HepG2 (cell line): ENCODE measurements around the gene GJB1. TPM values are rescaled to one million over a fixed set of nuclear protein-coding genes. Genes with fewer than 3 reads are reported as not detected.

Source experiments
- BRD4 ChIP-seq: sonication (generic); formaldehyde crosslinking; IDR thresholded peaks from 2 replicates; pipeline ENCODE4 v1.4.0; 2020; ENCODE audit warnings: missing genetic modification reagents
- CSRNP2 ChIP-seq: sonication (generic); formaldehyde crosslinking; conservative IDR thresholded peaks from 2 replicates; pipeline ENCODE4 v1.8.0; 2022; ENCODE audit warnings: low read depth, missing genetic modification reagents
- EHMT2 ChIP-seq: fragments of 200-600 bp; sonication (generic); IDR thresholded peaks from 2 replicates; pipeline ENCODE4 v1.7.0; 2017; ENCODE audit warnings: antibody characterized with exemption, low read depth, low read length, borderline replicate concordance
- GATAD1 ChIP-seq: IDR thresholded peaks from 2 replicates; pipeline ENCODE4 v1.6.1; 2016; ENCODE audit warnings: missing genetic modification reagents, missing compliant biosample characterization
- HNF4G ChIP-seq, 2 experiments: sonication (generic) in 1 of 2; formaldehyde crosslinking in 1 of 2; IDR thresholded peaks; 2 replicates each; pipeline versions ENCODE4 v1.4.0 to v1.6.1; 2011 to 2020; ENCODE audit warnings: borderline replicate concordance in 2 of 2, low read depth in 2 of 2, mild to moderate bottlenecking in 2 of 2, low read length in 1 of 2, missing genetic modification reagents in 1 of 2, moderate library complexity in 1 of 2
- KAT8 ChIP-seq: IDR thresholded peaks from 2 replicates; pipeline ENCODE4 v1.6.1; 2016; ENCODE audit warnings: missing genetic modification reagents, missing compliant biosample characterization
- RNF219 ChIP-seq: sonication (generic); formaldehyde crosslinking; IDR thresholded peaks from 2 replicates; pipeline ENCODE4 v1.5.0; 2020; ENCODE audit warnings: mild to moderate bottlenecking, missing genetic modification reagents
- SSRP1 ChIP-seq: IDR thresholded peaks from 2 replicates; pipeline ENCODE4 v1.6.1; 2016; ENCODE audit warnings: control low read depth
- ZKSCAN8 ChIP-seq: IDR thresholded peaks from 2 replicates; pipeline ENCODE4 v1.6.1; 2016; ENCODE audit warnings: borderline replicate concordance, missing genetic modification reagents, missing compliant biosample characterization
- ZNF496 ChIP-seq: sonication (generic); formaldehyde crosslinking; IDR thresholded peaks from 2 replicates; pipeline ENCODE4 v1.8.1; 2023; ENCODE audit warnings: mild to moderate bottlenecking, moderate library complexity, missing genetic modification reagents; ENCODE audit not compliant: insufficient replicate concordance
- ZNF549 ChIP-seq: sonication (generic); formaldehyde crosslinking; IDR thresholded peaks from 2 replicates; pipeline ENCODE4 v1.5.0; 2020; ENCODE audit warnings: missing genetic modification reagents
- ZNF646 ChIP-seq: sonication (generic); formaldehyde crosslinking; IDR thresholded peaks from 2 replicates; pipeline ENCODE4 v1.9.0; 2021; ENCODE audit warnings: mild to moderate bottlenecking, missing genetic modification reagents
- ZNF800 ChIP-seq: sonication (generic); formaldehyde crosslinking; IDR thresholded peaks from 2 replicates; pipeline ENCODE4 v1.4.0; 2020; ENCODE audit warnings: missing genetic modification reagents
- polyA plus RNA-seq, 8 experiments: library from polyadenylated mRNA; depleted of rRNA in 3 of 8; stranded (reverse) in 7 of 8; unstranded in 1 of 8; fragments of >200 nt; fragmentation: Illumina TruSeq in 4 of 8; extraction: Trizol in 4 of 8; gene quantifications; 2 replicates each; pipeline versions ENCODE4 v1.2.1 to v1.2.3, GENCODE V29; 2011 to 2016; ENCODE audit warnings: low read depth in 4 of 8, missing spikeins in 1 of 8, mixed read lengths in 1 of 8; ENCODE audit not compliant: insufficient read depth in 1 of 8
- total RNA-seq, 5 experiments: library from RNA; depleted of rRNA; stranded (reverse); fragments of >200 nt; fragmentation: Illumina TruSeq; extraction: Trizol; gene quantifications; 2 replicates each; pipeline ENCODE4 v1.2.3, GENCODE V29; 2016; ENCODE audit warnings: low read depth in 1 of 5

The GJB1 gene
- total and polyA plus RNA-seq, 2 of the 13 experiments (the other 11 are each of a cell fraction or from before 2014, with no cell fraction given): 111 to 161 TPM

- TF ChIP-seq CSRNP2 (CRISPR knock-in tag) (no peak), BRD4 (CRISPR knock-in tag) (no peak), HNF4G (IDR thresholded peaks at IDR 0.05; ENCODE audit: borderline replicate concordance, low read depth, low read length) (no peak), HNF4G (CRISPR knock-in tag; IDR thresholded peaks at IDR 0.05; ENCODE audit: borderline replicate concordance, low read depth) (no peak), ZNF496 (no peak), ZNF800 (CRISPR knock-in tag) (no peak), EHMT2 (no peak), SSRP1 (CRISPR knock-in tag) (no peak), RNF219 (CRISPR knock-in tag) (no peak), ZNF646 (CRISPR knock-in tag) (no peak), ZKSCAN8 (no peak), GATAD1 (no peak), ZNF549 (no peak), KAT8 (peak; percentile 65)
Measured at GRCh38 chrX:71181910-71182799, 40.9 kb upstream of the GJB1 start (continued).
